ENCODE measurements around the gene ABCB11. TPM values are rescaled to one million over a fixed set of nuclear protein-coding genes. Genes with fewer than 3 reads are reported as not detected.
A peak's percentile ranks its signal among the peaks of the same experiment; 100 is the strongest.

ABCB11 gene
- total RNA-seq, 1 experiment from 2014 or later: 0.12 TPM

- peak; percentile 96 for TF ChIP-seq ZBTB33 (IDR thresholded peaks at IDR 0.05; ENCODE audit: extremely low read depth, insufficient replicate concordance, low read length)
- no peak for TF ChIP-seq ATF3 (IDR thresholded peaks at IDR 0.05)
- TF ChIP-seq SRF (IDR thresholded peaks at IDR 0.05; ENCODE audit: low read depth): no peak
- TF ChIP-seq EZH2 (IDR thresholded peaks at IDR 0.05): no peak
- TF ChIP-seq RAD21 (IDR thresholded peaks at IDR 0.05; ENCODE audit: low read depth): no peak
- TF ChIP-seq ELF1 (IDR thresholded peaks at IDR 0.05; ENCODE audit: borderline replicate concordance, low read depth): no peak; the same call in 1 of the 2 replicates
These were observed 140.9 kb downstream of the ABCB11 start, which contains the start of gene SPC25 (continued) for GRCh38 chr2:168890006-168890782.

GRCh38 chr2:168889635-168890005 lies 141.5 kb downstream of the ABCB11 start:
- H3K4me3 ChIP-seq (replicated peaks in 1 of 2; ENCODE audit: low read depth in 1 of 2, low read length in 2 of 2): peak overlapping the region; percentile 84 to 95
- BruUV-seq (replicated peaks): TSS peak; percentile 78
- H3K79me2 ChIP-seq (ENCODE audit: insufficient read depth, low read length): peaks cover 30% of the 10 kb centered on the region
- intact Hi-C loops (cut with micrococcal nuclease): no loop called here
- H3K27ac ChIP-seq (ENCODE audit: low read depth, low read length): peak overlapping the region; percentile 46; the same call in 1 of the 2 replicates
- ChIA-PET POLR2A (no interaction called here), CTCF (no interaction called here), RAD21 (ENCODE audit: low non-redundant PET in 1 of 2, low total read pairs in 2 of 2, uncharacterized antibody in 2 of 2, unreplicated experiment in 2 of 2) (no interaction called here)
- peak overlapping the region; percentile 63 for H2AFZ ChIP-seq (ENCODE audit: low read depth, low read length, poor library complexity, severe bottlenecking)
- H3K4me2 ChIP-seq (ENCODE audit: low read length): peak overlapping the region; percentile 84
- H3K27me3 ChIP-seq (ENCODE audit: insufficient read depth, low read length): no peaks in the 10 kb centered on the region
- no peaks in the 10 kb centered on the region for H3K9me3 ChIP-seq (ENCODE audit: control insufficient read depth in 1 of 2, insufficient read depth in 1 of 2, low read depth in 1 of 2, low read length in 2 of 2)
- no peaks in the 10 kb centered on the region for H4K20me1 ChIP-seq (ENCODE audit: insufficient read depth)
- ATAC-seq (peak; percentile 23; the same call in 1 of the 2 replicates), DNase-seq (ENCODE audit: low read depth, low spot score) (no peak)
- H3K36me3 ChIP-seq (ENCODE audit: control insufficient read depth in 1 of 2, insufficient read depth in 2 of 2, low read length in 2 of 2): peaks cover 6 to 8% of the 10 kb centered on the region in 2 experiments
- peaks cover 7 to 11% of the 10 kb centered on the region in 2 experiments; a peak in 3 of 4 replicates for H3K4me1 ChIP-seq (ENCODE audit: control insufficient read depth in 1 of 2, insufficient read depth in 2 of 2, low read length in 2 of 2)
- no peak for TF ChIP-seq MAX (IDR thresholded peaks at IDR 0.05)
- no peak for TF ChIP-seq EZH2phosphoT487 (IDR thresholded peaks at IDR 0.05; ENCODE audit: borderline replicate concordance)
- no peak for TF ChIP-seq REST (IDR thresholded peaks at IDR 0.05; ENCODE audit: low read depth)
- no peak for TF ChIP-seq POLR2AphosphoS5 (IDR thresholded peaks at IDR 0.05; ENCODE audit: low read depth, low read length)
- no peak for TF ChIP-seq SIN3A (IDR thresholded peaks at IDR 0.05; ENCODE audit: low read depth)
- TF ChIP-seq YY1 (IDR thresholded peaks at IDR 0.05; ENCODE audit: extremely low read depth, insufficient replicate concordance, low read depth, low read length): no peak
- no peak for TF ChIP-seq CBX3 (IDR thresholded peaks at IDR 0.05; ENCODE audit: low read depth)
- TF ChIP-seq ELF1 (IDR thresholded peaks at IDR 0.05; ENCODE audit: borderline replicate concordance, low read depth): no peak
- TF ChIP-seq TCF7L2 (IDR thresholded peaks at IDR 0.05; ENCODE audit: borderline replicate concordance, extremely low read depth, insufficient read depth, insufficient read length): no peak
- TF ChIP-seq CTCF (IDR thresholded peaks at IDR 0.05 in 2 of 3, conservative IDR thresholded peaks at IDR 0.05 in 1 of 3; ENCODE audit: borderline replicate concordance in 1 of 3, insufficient read depth in 1 of 3, low read depth in 2 of 3, low read length in 2 of 3): no peak
- no peak for TF ChIP-seq SRF (IDR thresholded peaks at IDR 0.05; ENCODE audit: low read depth)
- no peak for TF ChIP-seq JUND (IDR thresholded peaks at IDR 0.05)
- no peaks in the 10 kb centered on the region for H3K9me2 ChIP-seq (ENCODE audit: insufficient read depth)
- H3K9ac ChIP-seq (ENCODE audit: low read length): peak overlapping the region; percentile 85

Measured in HCT116 (cell line).